HG02938 (cell line): ENCODE data around the gene KBTBD13.

Source experiments
- ATAC-seq: cut with Tn5 transposase; IDR thresholded peaks from one replicate; pipeline ENCODE4 v1.9.1; 2021; ENCODE audit warnings: mild to moderate bottlenecking, moderate library complexity; ENCODE audit not compliant: unreplicated experiment

Gene KBTBD13

DNA sequence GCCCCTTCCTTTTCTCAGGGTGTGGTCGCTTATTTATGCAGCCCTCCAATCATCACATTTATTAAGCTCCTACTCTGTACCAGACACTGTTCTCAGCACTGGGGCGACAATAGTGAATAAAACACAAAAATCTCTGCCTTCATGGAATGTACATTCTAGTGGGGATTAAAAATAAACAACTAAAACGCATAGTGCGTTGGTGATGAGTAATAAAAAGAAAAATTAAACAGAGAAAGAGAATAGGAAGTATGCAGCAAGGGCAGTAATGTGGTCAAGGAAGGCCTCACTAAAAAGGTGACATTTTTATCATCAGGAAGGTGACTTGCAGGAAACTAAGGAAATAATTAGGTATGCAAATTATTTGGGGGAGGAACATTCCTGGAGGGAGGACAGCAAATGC, 26.3 kb upstream of the KBTBD13 start:
- no peak for ATAC-seq

DNA sequence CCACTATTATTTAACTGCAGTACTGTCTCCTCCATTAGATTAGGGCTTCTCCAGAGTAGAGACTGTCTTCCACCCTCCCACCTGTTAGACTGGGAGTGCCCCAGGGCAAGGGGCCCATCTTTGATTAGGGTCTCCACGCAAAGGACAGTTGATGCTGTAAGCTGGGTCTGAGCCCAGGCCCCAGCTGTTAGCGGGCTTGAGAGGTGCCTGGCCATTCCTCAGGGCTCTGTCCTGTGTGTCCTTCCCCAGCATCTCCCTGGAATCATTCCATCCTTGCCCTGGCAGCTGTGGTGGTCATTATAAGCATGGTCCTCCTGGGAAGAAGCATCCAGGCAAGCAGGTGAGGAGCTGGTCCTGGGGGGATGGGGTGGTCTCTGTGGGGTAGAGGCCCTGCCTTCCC, 25.3 kb upstream of the KBTBD13 start:
- ATAC-seq: no peak

DNA sequence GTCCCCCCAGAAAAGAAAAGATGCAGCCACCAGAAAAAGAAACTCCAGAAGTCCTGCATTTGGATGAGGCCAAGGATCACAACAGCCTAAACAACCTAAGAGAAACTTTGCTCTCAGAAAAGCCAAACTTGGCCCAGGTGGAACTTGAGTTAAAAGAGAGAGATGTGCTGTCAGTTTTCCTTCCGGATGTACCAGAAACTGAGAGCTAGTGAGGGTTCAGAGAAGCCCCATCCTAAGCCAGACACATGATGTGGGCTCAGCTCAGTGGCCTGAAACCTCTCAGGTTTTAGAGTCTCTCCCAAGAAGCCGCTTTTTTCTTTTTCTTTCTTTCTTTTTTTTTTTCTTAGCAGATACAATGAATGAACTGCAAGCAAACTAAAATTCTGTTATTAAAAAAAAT, 23.6 kb upstream of the KBTBD13 start:
- ATAC-seq: no peak

DNA sequence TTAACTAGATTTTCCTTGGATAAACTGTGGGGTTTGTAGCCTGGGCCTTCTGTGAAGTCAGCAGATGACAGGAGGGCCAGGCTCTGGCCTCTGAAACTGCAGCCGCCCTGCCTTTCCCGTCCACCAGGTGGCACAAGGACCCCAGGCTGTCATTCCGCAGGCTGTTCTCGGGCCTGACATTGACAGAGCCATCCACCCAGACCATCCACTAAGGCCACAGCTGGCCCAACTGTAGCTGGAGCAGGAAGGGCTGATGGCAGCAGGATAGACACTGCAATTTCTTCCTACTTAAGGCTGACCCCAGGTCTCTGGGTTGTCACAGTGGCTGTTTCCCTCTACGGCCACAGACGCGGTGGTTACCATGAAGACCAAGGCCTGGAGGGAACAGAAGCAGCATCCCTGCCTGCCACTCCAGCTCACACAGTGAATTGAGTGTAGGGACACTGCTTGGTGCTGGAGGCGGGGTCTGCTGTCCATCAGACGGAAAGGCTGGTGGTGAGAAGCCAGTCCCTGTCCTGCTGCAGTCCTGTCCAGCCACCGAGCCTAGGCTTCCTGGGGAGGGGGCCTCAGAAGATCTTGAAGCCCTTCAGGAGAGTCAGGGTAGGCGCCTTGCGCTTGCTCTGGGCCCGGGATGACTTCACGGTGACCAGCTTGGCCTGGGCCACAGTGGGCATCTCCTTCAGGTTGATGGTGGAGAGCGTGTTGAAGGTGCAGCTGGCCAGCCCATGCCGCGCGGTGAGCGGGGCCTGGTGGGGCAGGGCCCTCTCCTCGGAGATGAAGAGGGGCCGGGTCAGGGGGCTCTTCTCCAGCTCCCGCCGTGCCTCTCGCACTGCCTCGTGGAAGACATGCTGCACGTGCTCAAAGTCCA, 22.0 kb upstream of the KBTBD13 start:
- ATAC-seq: no peak

DNA sequence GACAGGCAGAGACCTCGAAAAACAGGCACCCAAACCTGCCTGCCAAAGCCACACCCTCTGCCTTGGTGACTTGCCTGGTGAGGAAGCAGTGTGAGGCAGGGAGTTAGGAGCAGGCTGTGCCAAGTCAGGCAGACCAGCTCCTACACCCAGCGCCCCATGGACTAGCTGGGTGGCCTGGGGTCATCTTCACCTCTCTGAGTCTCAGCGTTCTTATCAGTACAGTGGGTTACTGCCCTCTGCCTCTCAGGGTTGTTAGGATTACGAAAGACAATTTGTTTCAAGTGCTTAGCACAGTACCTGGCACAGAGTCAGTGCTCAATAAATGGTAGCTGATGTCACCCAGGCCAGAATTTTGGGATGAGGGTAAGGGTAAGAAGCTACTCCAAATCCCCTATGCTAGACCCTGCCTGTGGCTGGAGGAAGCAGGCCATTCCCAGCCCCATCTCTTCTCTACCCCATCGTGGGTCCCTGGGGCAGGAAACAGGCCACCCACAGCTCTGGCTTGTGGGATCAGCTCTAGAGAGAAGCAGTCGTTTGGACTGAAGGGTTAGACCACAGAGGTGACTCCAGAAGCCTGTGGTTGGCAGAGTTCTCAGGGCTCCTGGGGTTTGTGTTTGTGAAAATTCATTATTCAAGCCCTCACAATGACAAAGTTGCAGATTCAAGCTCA, 21.2 kb upstream of the KBTBD13 start:
- ATAC-seq: no peak

DNA sequence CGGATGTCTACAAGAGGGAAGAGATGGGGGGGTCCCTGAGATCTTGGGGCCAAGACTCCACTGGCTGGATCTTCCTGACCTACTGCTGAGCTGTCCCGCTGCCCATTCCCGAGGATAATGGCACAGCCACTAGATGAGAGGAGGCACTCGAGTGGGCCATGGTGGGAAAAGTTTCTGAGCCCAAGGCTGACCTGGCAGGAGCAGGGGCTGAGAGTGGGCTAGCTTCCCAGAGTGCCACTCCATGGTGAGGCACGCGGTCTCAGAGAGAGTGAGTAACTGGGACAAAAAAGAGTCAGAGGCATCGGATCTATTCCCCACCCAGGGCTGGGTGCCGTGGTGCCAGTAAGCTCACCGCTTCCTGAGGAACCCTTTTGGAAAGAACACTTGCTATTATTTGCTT, 20.4 kb upstream of the KBTBD13 start:
- ATAC-seq: no peak

DNA sequence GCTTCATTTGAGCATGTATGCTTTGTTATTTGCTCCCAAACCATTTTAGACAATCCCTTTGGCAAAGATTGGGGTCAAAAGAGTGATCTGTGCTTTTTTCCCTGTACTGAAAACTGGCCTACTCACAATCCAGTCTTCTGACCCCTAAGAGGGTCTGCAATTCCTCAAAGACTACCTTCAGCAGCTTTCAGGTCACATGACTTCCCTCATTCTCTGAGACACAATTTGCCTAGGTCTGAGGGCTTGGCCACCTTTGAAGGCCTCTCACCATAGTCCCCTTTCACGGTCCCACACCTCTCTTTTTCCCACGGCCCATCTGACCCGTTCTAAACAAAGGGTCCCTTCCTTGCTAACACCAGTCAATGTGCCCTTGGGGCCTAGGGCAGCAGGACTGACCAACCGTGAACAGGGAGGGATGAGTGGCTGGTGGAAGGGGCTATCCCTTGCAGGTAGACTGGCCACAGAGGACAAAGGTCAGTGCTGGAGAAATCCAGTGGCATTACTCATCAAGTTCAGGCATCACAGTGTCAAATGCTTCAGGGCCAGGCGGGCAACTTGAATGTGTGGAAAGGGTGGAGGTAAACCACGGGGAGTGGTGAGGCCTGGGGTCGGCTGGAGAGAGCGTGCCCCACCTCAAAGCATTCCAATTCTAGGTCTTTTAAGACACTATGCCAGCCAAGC, 19.5 kb upstream of the KBTBD13 start:
- ATAC-seq: no peak

DNA sequence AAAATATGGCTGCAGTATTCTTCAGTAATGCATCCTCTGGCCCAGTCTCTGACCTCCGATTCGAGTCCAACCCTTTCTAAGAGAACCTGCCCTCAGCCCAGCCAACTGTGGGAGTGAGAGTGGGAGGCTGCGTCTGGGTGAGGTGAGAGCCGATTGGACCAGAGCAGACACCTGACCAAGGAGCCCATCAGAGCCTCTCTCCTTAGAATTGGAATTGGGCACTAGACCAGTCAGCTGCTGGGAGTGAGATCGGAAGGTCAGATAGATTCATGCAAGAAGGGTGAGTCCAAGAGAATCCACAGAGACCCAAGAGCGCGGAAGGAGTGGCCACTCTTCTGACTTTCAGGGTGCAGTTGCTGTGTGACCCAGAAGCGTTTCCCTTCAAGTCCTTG, 19.0 kb upstream of the KBTBD13 start:
- ATAC-seq: no peak

DNA sequence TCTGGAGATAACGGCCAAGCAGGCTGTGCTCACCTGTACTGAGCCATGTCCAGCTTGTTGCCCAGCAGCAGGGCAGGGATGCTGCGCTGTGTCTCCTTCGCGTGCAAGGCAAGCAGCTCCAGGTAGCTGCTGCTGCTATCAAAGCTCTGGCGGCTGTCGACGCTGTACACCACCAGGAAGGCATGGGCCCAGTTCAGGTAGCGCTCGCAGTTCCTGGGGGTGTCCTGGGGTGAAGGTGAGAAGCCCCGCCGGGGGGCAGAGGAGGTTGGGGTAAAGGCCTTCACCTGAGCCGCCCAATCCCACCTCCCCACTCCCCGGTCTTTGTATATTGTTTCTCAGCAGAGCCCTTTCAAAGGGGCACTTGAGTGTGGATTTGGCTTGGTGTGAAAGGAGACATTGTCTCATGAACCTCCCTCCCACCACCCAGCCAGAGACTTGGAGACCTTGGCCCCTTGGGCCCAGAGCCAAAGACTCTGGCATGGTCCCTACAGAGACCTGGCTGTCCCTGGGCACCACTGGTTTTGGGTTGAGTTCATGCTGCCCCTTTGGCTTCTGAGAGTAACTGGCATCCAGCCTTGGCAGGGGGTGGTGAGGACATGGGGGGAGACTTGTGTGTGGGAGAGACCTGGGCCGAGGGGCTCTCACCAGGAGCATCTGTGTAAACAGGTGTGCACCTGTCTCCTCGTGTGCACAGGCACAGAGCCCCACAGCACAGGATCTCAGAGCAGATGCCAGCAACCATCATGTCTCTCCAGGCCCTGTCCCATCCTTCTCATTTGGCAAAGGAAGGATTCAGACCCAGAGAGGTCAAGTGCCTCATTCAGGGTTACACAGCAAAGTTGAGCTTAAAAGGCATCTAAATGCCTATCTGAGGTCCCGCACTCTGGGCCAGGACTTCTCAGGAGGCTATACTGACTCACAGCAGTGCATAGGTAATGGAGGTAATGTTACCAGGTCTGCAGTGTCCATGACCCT, 17.9 kb upstream of the KBTBD13 start:
- ATAC-seq: no peak

DNA sequence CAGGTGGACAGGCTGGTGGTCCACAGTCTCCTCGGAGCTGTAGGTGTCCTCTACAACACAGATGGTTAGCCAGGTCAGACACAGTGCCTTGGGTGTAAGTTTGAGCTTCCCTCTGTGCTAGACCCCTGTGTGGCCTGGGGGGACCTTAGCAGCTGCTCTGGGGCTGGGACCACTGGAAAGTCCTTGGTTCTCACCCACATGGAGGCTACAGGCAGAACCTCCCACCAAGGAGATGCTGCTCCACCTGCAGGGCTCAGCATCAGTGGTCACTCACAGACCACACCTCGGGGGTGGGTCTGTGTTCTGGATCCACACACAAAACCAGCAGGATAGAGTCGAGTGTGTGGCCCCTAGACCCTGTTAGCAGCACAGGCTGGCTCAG, 17.2 kb upstream of the KBTBD13 start:
- no peak for ATAC-seq

DNA sequence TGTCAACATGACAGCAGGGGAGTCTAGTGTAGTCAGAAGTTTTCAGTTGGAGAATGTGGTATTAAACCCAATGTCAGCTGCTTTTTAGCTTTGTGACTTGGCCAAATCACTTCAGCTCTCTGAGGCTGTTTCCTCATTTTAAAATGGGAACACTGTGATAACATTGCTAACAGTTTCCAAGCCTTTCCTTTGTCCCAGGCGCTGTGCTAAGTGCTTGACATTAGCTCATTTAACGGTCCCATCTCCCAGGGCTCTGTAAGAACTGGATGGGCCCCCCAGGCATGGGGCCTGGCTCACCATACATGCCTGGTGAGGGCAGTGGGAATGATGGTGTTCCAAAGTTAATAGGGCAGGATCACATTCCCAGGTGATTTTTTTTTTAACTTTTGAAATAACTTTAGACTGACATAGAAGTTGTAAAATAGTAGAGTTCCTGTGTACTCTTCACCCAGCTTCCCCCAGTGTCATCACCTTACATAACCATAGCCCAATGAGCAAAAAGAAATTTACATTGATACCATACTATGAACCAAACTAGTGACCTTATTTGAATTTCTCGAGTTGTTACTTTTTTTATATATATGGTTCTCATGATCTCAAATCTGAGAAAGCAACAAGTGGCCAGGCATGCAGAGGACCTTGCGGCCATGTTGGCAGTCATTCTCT, 16.5 kb upstream of the KBTBD13 start:
- no peak for ATAC-seq

DNA sequence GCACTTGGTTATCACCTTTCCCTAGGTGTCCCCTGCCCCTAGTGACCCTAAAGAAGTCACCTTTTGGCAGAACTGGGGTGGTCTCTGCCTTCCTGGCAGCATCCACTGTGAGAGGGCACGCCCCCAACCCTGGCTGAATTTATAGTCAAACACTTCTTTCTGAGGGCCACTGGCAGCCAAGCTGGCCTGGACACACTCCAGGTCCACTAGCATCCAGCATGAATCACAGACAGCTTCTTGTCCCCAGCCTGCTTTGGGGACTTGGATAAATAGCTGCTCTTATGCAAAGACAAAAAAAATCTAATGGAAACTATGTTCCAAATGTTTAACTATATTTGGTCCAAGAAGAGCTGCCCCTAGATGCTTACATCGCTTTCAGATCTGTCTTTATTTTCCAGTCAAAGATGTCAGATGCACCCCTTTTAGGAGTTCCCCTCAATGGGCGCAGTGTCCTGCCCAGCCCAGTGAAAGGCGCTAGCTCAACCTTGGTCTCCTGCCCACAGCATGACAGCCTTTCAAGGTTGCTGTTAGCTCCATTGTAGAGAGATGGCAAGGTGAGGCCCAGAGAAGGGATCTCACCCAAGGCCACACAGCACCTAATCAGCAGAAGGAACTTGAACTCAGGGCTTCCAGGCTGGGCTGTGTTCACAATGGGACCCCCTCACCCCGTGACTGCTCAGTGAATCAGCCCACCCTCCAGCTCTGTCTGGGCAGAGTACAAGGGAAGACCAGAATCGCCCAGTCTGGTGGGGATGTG, 15.7 kb upstream of the KBTBD13 start:
- no peak for ATAC-seq

DNA sequence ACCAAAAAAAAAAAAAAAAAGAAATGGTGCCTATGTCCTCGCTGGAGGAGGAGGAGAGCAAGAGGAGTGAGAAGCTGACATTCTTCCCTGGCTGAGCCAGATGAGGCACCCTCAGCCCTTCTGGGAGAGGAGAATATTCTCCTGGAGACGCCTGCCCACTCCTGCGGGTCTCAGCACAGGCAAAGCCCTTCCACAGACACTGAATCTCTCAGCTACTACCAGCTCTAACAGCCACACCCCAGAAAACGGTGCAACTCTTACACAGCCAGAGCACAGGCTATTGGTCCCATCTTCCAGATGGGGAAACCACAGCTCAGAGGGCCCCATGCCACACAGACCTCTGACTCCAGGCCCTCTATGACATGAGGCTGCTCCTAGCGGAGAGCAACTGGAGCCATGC, 14.5 kb upstream of the KBTBD13 start:
- ATAC-seq: no peak

DNA sequence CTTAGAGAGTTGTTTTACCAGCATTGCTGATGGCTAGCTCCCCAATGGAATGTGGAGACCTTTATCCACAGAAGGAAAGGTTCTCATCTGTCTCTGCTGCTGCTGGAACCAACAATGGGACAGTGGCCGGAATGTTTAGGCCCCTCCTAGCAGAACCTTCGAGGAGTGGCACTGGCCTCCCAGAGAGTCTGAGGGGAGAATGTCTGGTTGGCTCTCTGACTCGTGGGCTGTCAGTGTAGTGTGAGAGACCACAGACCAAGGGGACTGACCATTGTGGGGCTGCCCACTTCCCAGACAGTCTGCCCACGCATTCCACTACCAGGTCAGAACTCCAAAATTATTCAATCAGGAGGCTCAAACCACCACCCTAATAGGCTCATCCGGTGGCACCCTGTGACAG, 13.8 kb upstream of the KBTBD13 start:
- ATAC-seq: no peak

DNA sequence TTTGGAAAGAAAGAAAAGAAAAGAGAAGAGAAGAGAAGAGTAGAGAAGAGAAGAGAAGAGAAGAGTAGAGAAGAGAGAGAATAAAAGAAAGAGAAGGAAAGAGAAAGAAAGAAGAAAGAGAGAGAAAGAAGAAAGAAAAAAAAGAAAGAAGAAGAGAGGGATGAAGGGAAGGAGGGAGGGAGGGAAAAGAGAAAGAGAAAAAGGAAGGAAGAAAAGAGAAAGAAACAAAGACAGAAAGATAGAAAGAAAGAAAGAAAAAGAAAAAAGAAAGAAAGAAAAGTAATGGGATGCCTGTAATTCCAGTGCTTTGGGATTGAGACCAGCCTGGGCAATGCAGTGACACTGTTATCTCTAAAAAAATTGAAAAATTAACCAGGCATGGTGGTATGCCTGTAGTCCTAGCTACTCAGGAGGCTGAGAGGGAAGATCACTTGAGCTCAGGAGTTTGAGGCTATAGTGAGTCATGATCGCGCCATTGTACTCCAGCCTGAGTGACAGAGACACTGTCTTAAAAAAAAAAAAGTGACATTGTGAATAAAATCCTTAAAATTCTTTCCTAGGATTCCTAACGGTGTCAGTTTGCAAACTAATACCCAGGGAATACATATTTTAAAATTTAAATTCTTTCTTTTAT, 10.4 kb upstream of the KBTBD13 start:
- ATAC-seq: no peak

DNA sequence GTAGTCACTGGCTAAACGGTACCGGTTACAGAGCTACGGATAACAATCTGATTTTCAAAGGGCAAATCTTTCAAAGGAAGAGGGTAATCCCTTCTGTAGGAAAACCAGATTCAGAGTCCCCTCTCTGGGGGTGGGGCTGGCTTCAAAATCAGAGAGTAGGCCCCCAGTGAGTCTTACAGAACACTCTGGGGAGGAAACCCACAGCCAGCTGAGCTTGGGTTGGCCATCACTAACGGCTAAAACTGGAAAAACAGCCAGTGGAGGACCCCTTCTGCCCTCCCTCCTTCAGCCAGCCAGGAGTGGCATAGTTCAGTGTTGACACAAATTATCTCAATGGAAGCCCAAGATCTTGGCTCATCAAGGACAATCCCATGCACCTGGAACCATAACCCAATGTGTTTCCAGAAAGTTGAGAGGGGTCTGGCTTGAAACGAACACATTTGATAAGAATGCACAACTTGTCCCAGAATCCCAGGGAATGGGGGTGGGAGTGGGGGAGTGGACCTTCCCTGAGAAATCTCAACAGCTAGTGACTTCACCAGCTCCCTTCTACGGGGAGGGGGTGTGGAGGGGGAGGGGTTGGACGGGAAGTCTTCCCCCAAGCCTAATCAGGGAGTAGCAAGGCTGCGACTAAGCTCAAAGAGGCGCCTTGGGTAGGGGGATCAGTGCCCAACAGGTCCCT, 9.8 kb upstream of the KBTBD13 start:
- no peak for ATAC-seq

DNA sequence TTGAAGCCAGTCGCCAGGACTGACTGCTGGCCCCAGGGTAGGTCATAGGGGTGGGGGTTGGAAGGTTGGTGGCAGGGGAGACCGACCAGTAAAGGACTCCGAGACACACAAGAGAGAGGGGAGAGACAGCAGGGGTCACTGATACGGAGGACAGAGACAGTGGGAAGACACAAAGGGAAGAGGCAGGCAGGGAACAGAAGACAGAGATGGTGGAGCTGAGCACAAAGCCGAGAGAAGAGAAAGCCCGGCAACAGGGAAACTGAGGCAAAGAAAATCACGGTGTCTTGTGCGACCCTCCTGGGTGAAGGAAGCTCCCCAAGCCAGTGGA, 9.3 kb upstream of the KBTBD13 start:
- ATAC-seq: no peak

DNA sequence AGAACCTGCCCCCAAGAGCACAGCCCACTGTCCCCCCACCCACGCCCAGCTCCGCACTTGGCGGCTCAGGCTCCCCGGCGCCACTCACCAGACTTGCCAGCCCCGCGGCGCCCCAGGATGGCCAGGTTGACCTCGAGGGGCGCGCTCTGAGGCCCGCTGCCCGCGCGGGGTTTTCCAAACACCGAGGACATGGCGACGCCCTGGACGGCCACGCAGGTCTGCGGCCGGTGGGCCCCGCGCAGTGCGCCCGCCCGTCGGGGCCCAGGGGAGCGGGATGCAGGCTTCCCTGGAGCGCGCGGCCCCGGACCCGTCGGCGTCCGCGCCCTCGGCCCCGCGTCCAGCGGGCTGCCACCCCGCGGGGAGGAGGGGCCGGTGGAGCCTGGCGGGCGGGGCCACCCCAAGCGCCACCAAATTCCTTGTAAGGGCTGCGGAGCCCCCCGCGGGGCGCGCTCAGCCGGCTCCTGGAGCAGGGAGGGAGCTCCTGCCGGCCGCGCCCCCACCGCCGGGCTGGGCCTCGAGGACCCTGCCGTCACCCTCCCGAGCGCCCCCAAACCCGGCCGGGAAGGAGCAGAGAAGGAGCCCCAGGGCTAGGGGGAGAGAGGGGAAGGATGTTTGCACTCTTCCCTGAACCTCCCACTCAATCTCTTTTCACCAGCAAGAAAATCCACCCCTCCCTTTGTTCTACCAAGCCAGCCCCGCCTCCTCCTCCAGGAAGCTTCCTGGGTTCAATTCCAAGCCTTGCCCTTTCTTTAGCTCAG, 8.7 kb upstream of the KBTBD13 start, which contains the start of gene RASL12:
Gene RASL12, minus strand, starts transcription at position 347 of the 758 bp plus-strand sequence. Its CDS starts 156 bp downstream, at position 191.
- ATAC-seq: no peak
